HG03342 (cell line): ENCODE results near the gene APOL1.
"Not testable (repeated sequence)": the region's sequence is repeated elsewhere in the genome, so short reads cannot be mapped to it uniquely, and the experiment has no call there.

Experiments used
- ATAC-seq: cut with Tn5 transposase; IDR thresholded peaks from one replicate; pipeline ENCODE4 v1.9.1; 2021; ENCODE audit warnings: mild to moderate bottlenecking, moderate library complexity; ENCODE audit not compliant: unreplicated experiment

APOL1 gene

GRCh38 chr22:36263886-36264664, 11.1 kb downstream of the APOL1 start:
- not testable (repeated sequence) for ATAC-seq

GRCh38 chr22:36267058-36267457, 14.1 kb downstream of the APOL1 start:
- ATAC-seq: no peak

GRCh38 chr22:36267896-36268485, 15.1 kb downstream of the APOL1 start:
- no peak for ATAC-seq

GRCh38 chr22:36271231-36271630, 18.3 kb downstream of the APOL1 start:
- ATAC-seq: not testable (repeated sequence)

- ATAC-seq: not testable (repeated sequence)
Measured at GRCh38 chr22:36271951-36272350, 19.0 kb downstream of the APOL1 start.

- no peak for ATAC-seq
Measured at GRCh38 chr22:36274531-36274930, 21.6 kb downstream of the APOL1 start.

GRCh38 chr22:36277482-36278291, 24.8 kb downstream of the APOL1 start:
- ATAC-seq: no peak

- ATAC-seq: no peak
Measured at GRCh38 chr22:36279219-36279666, 26.3 kb downstream of the APOL1 start.

- ATAC-seq: no peak
Measured at GRCh38 chr22:36280379-36280778, 27.4 kb downstream of the APOL1 start.

- no peak for ATAC-seq
Measured at GRCh38 chr22:36281781-36282327, 28.9 kb downstream of the APOL1 start.

- no peak for ATAC-seq
Measured at GRCh38 chr22:36282328-36282831, 29.4 kb downstream of the APOL1 start.

GRCh38 chr22:36284171-36284571, 31.2 kb downstream of the APOL1 start:
- no peak for ATAC-seq

- no peak for ATAC-seq
Measured at GRCh38 chr22:36285017-36285416, 32.1 kb downstream of the APOL1 start.

- no peak for ATAC-seq
Measured at GRCh38 chr22:36285545-36285944, 32.6 kb downstream of the APOL1 start.

GRCh38 chr22:36286096-36286957, 33.4 kb downstream of the APOL1 start:
- no peak for ATAC-seq

- no peak for ATAC-seq
Measured at GRCh38 chr22:36287881-36288515, 35.1 kb downstream of the APOL1 start.

- ATAC-seq: no peak
Measured at GRCh38 chr22:36288571-36289405, 35.9 kb downstream of the APOL1 start.

GRCh38 chr22:36289406-36289870, 36.5 kb downstream of the APOL1 start:
- no peak for ATAC-seq

- ATAC-seq: not testable (repeated sequence)
Measured at GRCh38 chr22:36289948-36290371, 37.0 kb downstream of the APOL1 start.
